ENCODE data around the gene SPTLC2.

SPTLC2 gene

GRCh38 chr14:77630111-77630510 is 13.7 kb upstream of the SPTLC2 start:
- no peak for TF ChIP-seq POLR2A (IDR thresholded peaks at IDR 0.05; ENCODE audit: extremely low read depth, insufficient read length)
- TF ChIP-seq MYC (IDR thresholded peaks at IDR 0.05; ENCODE audit: low read depth, low read length), result no peak
- TF ChIP-seq CTCF (IDR thresholded peaks at IDR 0.05; ENCODE audit: low read depth, low read length), result no peak
- no peak for TF ChIP-seq MAX (IDR thresholded peaks at IDR 0.05; ENCODE audit: low read depth, low read length)
- DNase-seq (ENCODE audit: low read depth), result no peak
- no peak overlapping the region for H3K4me3 ChIP-seq (ENCODE audit: low read depth, low read length)

GRCh38 chr14:77625360-77625759 is 8.9 kb upstream of the SPTLC2 start:
- no peak for TF ChIP-seq MAX (IDR thresholded peaks at IDR 0.05; ENCODE audit: low read depth, low read length)
- no peak overlapping the region for H3K4me3 ChIP-seq (ENCODE audit: low read depth, low read length)
- DNase-seq (ENCODE audit: low read depth), result no peak

GRCh38 chr14:77623201-77623600 is 6.8 kb upstream of the SPTLC2 start:
- no peak overlapping the region for H3K4me3 ChIP-seq (ENCODE audit: low read depth, low read length)
- no peak for DNase-seq (ENCODE audit: low read depth)
- TF ChIP-seq CTCF (IDR thresholded peaks at IDR 0.05; ENCODE audit: low read depth, low read length), result no peak
- no peak for TF ChIP-seq MYC (IDR thresholded peaks at IDR 0.05; ENCODE audit: low read depth, low read length)
- no peak for TF ChIP-seq MAX (IDR thresholded peaks at IDR 0.05; ENCODE audit: low read depth, low read length)
- TF ChIP-seq POLR2A (IDR thresholded peaks at IDR 0.05; ENCODE audit: extremely low read depth, insufficient read length), result no peak

GRCh38 chr14:77622366-77622961 is 6.0 kb upstream of the SPTLC2 start:
- no peak for DNase-seq (ENCODE audit: low read depth)
- H3K4me3 ChIP-seq (ENCODE audit: low read depth, low read length), result no peak overlapping the region
- TF ChIP-seq MYC (IDR thresholded peaks at IDR 0.05; ENCODE audit: low read depth, low read length), result no peak
- TF ChIP-seq POLR2A (IDR thresholded peaks at IDR 0.05; ENCODE audit: extremely low read depth, insufficient read length), result no peak
- no peak for TF ChIP-seq MAX (IDR thresholded peaks at IDR 0.05; ENCODE audit: low read depth, low read length)
- TF ChIP-seq CTCF (IDR thresholded peaks at IDR 0.05; ENCODE audit: low read depth, low read length), result no peak

- H3K4me3 ChIP-seq (ENCODE audit: low read depth, low read length), result no peak overlapping the region
- DNase-seq (ENCODE audit: low read depth), result no peak
- TF ChIP-seq CTCF (IDR thresholded peaks at IDR 0.05; ENCODE audit: low read depth, low read length) (no peak), POLR2A (IDR thresholded peaks at IDR 0.05; ENCODE audit: extremely low read depth, insufficient read length) (no peak), MYC (IDR thresholded peaks at IDR 0.05; ENCODE audit: low read depth, low read length) (no peak), MAX (IDR thresholded peaks at IDR 0.05; ENCODE audit: low read depth, low read length) (no peak)
Observed at GRCh38 chr14:77620222-77620870, 3.9 kb upstream of the SPTLC2 start.

GRCh38 chr14:77618381-77618970 is 2.0 kb upstream of the SPTLC2 start:
- no peak for DNase-seq (ENCODE audit: low read depth)
- TF ChIP-seq MAX (IDR thresholded peaks at IDR 0.05; ENCODE audit: low read depth, low read length), result no peak
- no peak overlapping the region for H3K4me3 ChIP-seq (ENCODE audit: low read depth, low read length)
